ENCODE data around the gene PPM1F.
A peak's percentile ranks its signal among the peaks of the same experiment; 100 is the strongest.

PPM1F gene

GRCh38 chr22:21975273-21975672 is 22.6 kb upstream of the PPM1F start:
- DNase-seq: no peak

- no peak for DNase-seq
Observed at GRCh38 chr22:21974058-21974649, 21.5 kb upstream of the PPM1F start.

- no peak for DNase-seq
Observed at GRCh38 chr22:21972806-21973205, 20.2 kb upstream of the PPM1F start.

GRCh38 chr22:21972293-21972779 is 19.7 kb upstream of the PPM1F start:
- peak; percentile 50 for DNase-seq

- DNase-seq: no peak
Observed at GRCh38 chr22:21971858-21972275, 19.2 kb upstream of the PPM1F start.

GRCh38 chr22:21970800-21971617 is 18.4 kb upstream of the PPM1F start:
- DNase-seq: no peak

- no peak for DNase-seq
Observed at GRCh38 chr22:21970037-21970799, 17.6 kb upstream of the PPM1F start.

- DNase-seq: no peak
Observed at GRCh38 chr22:21968452-21969129, 15.9 kb upstream of the PPM1F start.

- no peak for DNase-seq
Observed at GRCh38 chr22:21967693-21968271, 15.1 kb upstream of the PPM1F start.

- DNase-seq: no peak
Observed at GRCh38 chr22:21966643-21967516, 14.2 kb upstream of the PPM1F start.

- no peak for DNase-seq
Observed at GRCh38 chr22:21965762-21966288, 13.2 kb upstream of the PPM1F start.

- no peak for DNase-seq
Observed at GRCh38 chr22:21964918-21965484, 12.4 kb upstream of the PPM1F start.

GRCh38 chr22:21964234-21964633 is 11.6 kb upstream of the PPM1F start:
- no peak for DNase-seq

GRCh38 chr22:21963790-21964211 is 11.2 kb upstream of the PPM1F start:
- DNase-seq: no peak

GRCh38 chr22:21963286-21963685 is 10.6 kb upstream of the PPM1F start:
- DNase-seq: no peak

GRCh38 chr22:21962655-21962949 is 10.0 kb upstream of the PPM1F start:
- DNase-seq: no peak

GRCh38 chr22:21961886-21962654 is 9.4 kb upstream of the PPM1F start:
- DNase-seq: no peak

GRCh38 chr22:21961127-21961867 is 8.6 kb upstream of the PPM1F start:
- no peak for DNase-seq

Measured in activated gamma-delta T cell treated with Interleukin-2 at 50 U/mL for 16 hours (primary cell).